K562 (cell line): ENCODE measurements around the gene OTUD5. TPM values are rescaled to one million over a fixed set of nuclear protein-coding genes. Genes with fewer than 3 reads are reported as not detected.
A peak's percentile ranks its signal among the peaks of the same experiment; 100 is the strongest.

Experiments
- ATAC-seq: fragments of 200-7000 bp; cut with Tn5 transposase; 3 replicates; pipeline ENCODE4 v1.9.1; 2020; ENCODE audit warnings: moderate library complexity
- BruUV-seq: library from RNA; stranded (reverse); fragments of 400-500 nt; replicated peaks from 2 replicates; lab custom pipeline; 2021; lab: Mats Ljungman, UMichigan
- CTCF ChIA-PET: fragments of 300-600 bp; formaldehyde crosslinking; extraction: SDS; loops from one replicate; lab custom pipeline; 2021; ENCODE audit warnings: low intra/inter-chr PET ratio; lab: Yijun Ruan, JAX
- POLR2A ChIA-PET: fragments of 300-600, 350-650 bp; sonication (Branson Sonifier 250); formaldehyde crosslinking; extraction: SDS; loops from one replicate; lab custom pipeline; 2021; ENCODE audit warnings: antibody characterized with exemption, inconsistent platforms; lab: Yijun Ruan, JAX
- DNase-seq, 4 experiments: peaks; one replicate each; pipeline versions ENCODE4 v3.0.0 to v3.0.0-alpha.2; 2011 to 2018; ENCODE audit warnings: low spot score in 3 of 4, mixed read lengths in 3 of 4; ENCODE audit errors: extremely low read depth in 1 of 4
- FAIRE-seq: peaks from 2 replicates; lab custom pipeline; 2011; peaks lifted over from hg19 to GRCh38; lab: Jason Lieb, UNC
- H2AFZ ChIP-seq: 2 replicates; pipeline ENCODE4 v1.6.0; 2011; ENCODE audit warnings: low read depth, low read length, control low read depth, inconsistent platforms
- H3K27ac ChIP-seq: fragments of 200-600 bp; 3 replicates; pipeline ENCODE4 v1.8.0; 2011; ENCODE audit warnings: low read depth, mild to moderate bottlenecking, control low read depth, inconsistent platforms, low read length, moderate library complexity, mixed read lengths; ENCODE audit errors: extremely low read depth
- H3K27me3 ChIP-seq, 2 experiments: fragments of 300-600 bp in 1 of 2; 2 replicates in 1 of 2; 3 replicates in 1 of 2; pipeline versions ENCODE4 v1.6.0 to v1.8.0; 2011; ENCODE audit warnings: inconsistent platforms in 2 of 2, low read length in 2 of 2, mild to moderate bottlenecking in 1 of 2, mixed read lengths in 1 of 2, moderate library complexity in 1 of 2; ENCODE audit not compliant: control insufficient read depth in 2 of 2, insufficient read depth in 2 of 2
- H3K36me3 ChIP-seq: fragments of 300-600 bp; 3 replicates; pipeline ENCODE4 v1.8.0; 2011; ENCODE audit warnings: mild to moderate bottlenecking, low read length, inconsistent platforms; ENCODE audit not compliant: control insufficient read depth, insufficient read depth
- H3K4me1 ChIP-seq, 2 experiments: fragments of 200-600 bp in 1 of 2; replicated peaks in 1 of 2; 2 replicates in 1 of 2; 3 replicates in 1 of 2; pipeline versions ENCODE4 v1.5.1 to v1.8.0; 2011; ENCODE audit warnings: inconsistent platforms in 2 of 2, low read length in 2 of 2, mild to moderate bottlenecking in 1 of 2, mixed read lengths in 1 of 2, moderate library complexity in 1 of 2; ENCODE audit not compliant: control insufficient read depth in 2 of 2, insufficient read depth in 2 of 2
- H3K4me2 ChIP-seq: 2 replicates; pipeline ENCODE4 v1.6.1; 2011; ENCODE audit warnings: low read length, control low read depth, inconsistent platforms, mixed read lengths; ENCODE audit not compliant: insufficient read depth
- H3K4me3 ChIP-seq: fragments of 200-600 bp; sonication (generic), shearing (Covaris generic); 2 replicates; pipeline ENCODE4 v1.5.1; 2016; ENCODE audit warnings: control low read depth, inconsistent platforms
- H3K79me2 ChIP-seq: fragments of 200-600 bp; 3 replicates; pipeline ENCODE4 v1.8.0; 2011; ENCODE audit warnings: low read length, inconsistent platforms; ENCODE audit not compliant: control insufficient read depth, insufficient read depth
- H3K9ac ChIP-seq, 2 experiments: 2 replicates each; pipeline versions ENCODE4 v1.6.0 to v1.6.1; 2011; ENCODE audit warnings: low read depth in 2 of 2, low read length in 2 of 2, control low read depth in 1 of 2, inconsistent platforms in 1 of 2, mild to moderate bottlenecking in 1 of 2, mixed read lengths in 1 of 2; ENCODE audit not compliant: insufficient read depth in 1 of 2
- H3K9me1 ChIP-seq: one replicate; pipeline ENCODE4 v1.6.0; 2011; ENCODE audit warnings: inconsistent platforms, mild to moderate bottlenecking, low read length, moderate library complexity; ENCODE audit not compliant: control insufficient read depth, insufficient read depth
- H3K9me3 ChIP-seq: replicated peaks from 2 replicates; pipeline ENCODE4 v1.5.1; 2011; ENCODE audit warnings: low read depth, low read length, inconsistent platforms; ENCODE audit not compliant: control insufficient read depth, insufficient read depth
- H4K20me1 ChIP-seq: replicated peaks from 2 replicates; pipeline ENCODE4 v1.6.1; 2011; ENCODE audit warnings: low read length, inconsistent platforms, mixed read lengths; ENCODE audit not compliant: control insufficient read depth, insufficient read depth
- CBFA2T3 ChIP-seq: fragments of 450-650 bp; IDR thresholded peaks from 2 replicates; pipeline ENCODE4 v1.6.1; 2017
- CHD4 ChIP-seq: fragments of 200-600 bp; sonication (generic); IDR thresholded peaks from 3 replicates; pipeline ENCODE4 v1.6.1; 2012; ENCODE audit warnings: low read depth, mild to moderate bottlenecking, mixed read lengths, low read length, inconsistent platforms; ENCODE audit not compliant: insufficient read depth, insufficient replicate concordance, poor library complexity, severe bottlenecking
- CREB1 ChIP-seq, 2 experiments: sonication (generic) in 1 of 2; formaldehyde crosslinking in 1 of 2; IDR thresholded peaks; 2 replicates each; pipeline versions ENCODE4 v1.6.1 to v1.8.0; 2012 to 2022; ENCODE audit warnings: inconsistent platforms in 1 of 2, mild to moderate bottlenecking in 1 of 2, missing genetic modification reagents in 1 of 2, moderate library complexity in 1 of 2
- CREM ChIP-seq: IDR thresholded peaks from 2 replicates; pipeline ENCODE4 v1.6.1; 2014; ENCODE audit warnings: antibody characterized with exemption, low read depth
- HDAC1 ChIP-seq, 2 experiments: fragments of 450-650 bp; IDR thresholded peaks; 2 replicates each; pipeline ENCODE4 v1.6.1; 2016 to 2017; ENCODE audit warnings: inconsistent platforms in 1 of 2, mild to moderate bottlenecking in 1 of 2, moderate library complexity in 1 of 2
- JUN ChIP-seq, 2 experiments: sonication (generic) in 1 of 2; formaldehyde crosslinking in 1 of 2; IDR thresholded peaks; 2 replicates each; pipeline versions ENCODE4 v1.6.1 to v1.8.0; 2012 to 2022; ENCODE audit warnings: borderline replicate concordance in 2 of 2, mild to moderate bottlenecking in 2 of 2, improper control_type of control experiment in 1 of 2, low read depth in 1 of 2, low read length in 1 of 2, missing genetic modification reagents in 1 of 2
- MIER1 ChIP-seq: fragments of 450-650 bp; IDR thresholded peaks from 2 replicates; pipeline ENCODE4 v1.6.1; 2016; ENCODE audit warnings: antibody characterized with exemption, mild to moderate bottlenecking, low read depth
- RFX7 ChIP-seq: fragments of 250-450 bp; sonication (Bioruptor Pico); IDR thresholded peaks from 2 replicates; pipeline ENCODE4 v1.5.1; 2021; ENCODE audit warnings: mild to moderate bottlenecking
- TEAD4 ChIP-seq, 2 experiments: sonication (generic) in 1 of 2; formaldehyde crosslinking in 1 of 2; IDR thresholded peaks; 2 replicates each; pipeline versions ENCODE4 v1.6.1 to v1.8.0; 2012 to 2022; ENCODE audit warnings: borderline replicate concordance in 1 of 2, inconsistent platforms in 1 of 2, low read length in 1 of 2, mild to moderate bottlenecking in 1 of 2, missing genetic modification reagents in 1 of 2
- WGBS: fragments of 100-300 bp; shearing (Covaris generic); methylation state at CpG from one replicate; pipeline ENCODE4 v1.1.6; 2016; ENCODE audit warnings: low coverage, mixed read lengths; ENCODE audit not compliant: insufficient coverage; ENCODE audit errors: missing lambda C conversion rate; 5-methylcytosine and 5-hydroxymethylcytosine counted together
- in situ Hi-C: fragments of 300-500 bp; cut with MboI; formaldehyde crosslinking; loops from 4 replicates; pipeline ENCODE4 v1.15.0; 2018; ENCODE audit warnings: inconsistent platforms, mixed read lengths
- intact Hi-C: fragments of 100-400 bp; cut with micrococcal nuclease; formaldehyde crosslinking; loops from 2 replicates; pipeline ENCODE4 v1.14.2; 2022
- polyA plus RNA-seq, 8 experiments: library from polyadenylated mRNA; depleted of rRNA in 4 of 8; stranded (reverse) in 5 of 8; unstranded in 3 of 8; fragments of >200 nt; fragmentation: Nextera tagmentation in 2 of 8; fragmentation: Illumina TruSeq in 1 of 8; extraction: Ambion mirVana in 2 of 8; extraction: Trizol in 1 of 8; gene quantifications; 2 replicates each; pipeline versions ENCODE4 v1.2.1 to v1.2.3, GENCODE V29; 2011 to 2014; ENCODE audit warnings: inconsistent platforms in 1 of 8, missing spikeins in 1 of 8
- total RNA-seq, 7 experiments: library from RNA; depleted of rRNA in 6 of 7; stranded (reverse); fragments of >200 nt in 6 of 7; fragmentation: Illumina TruSeq in 2 of 7; extraction: Trizol in 2 of 7; gene quantifications; 2 replicates each; pipeline versions ENCODE4 v1.2.1 to v1.2.3, GENCODE V29; 2011 to 2021; ENCODE audit warnings: low replicate concordance in 1 of 7
- TF ChIP-seq, protein P1 (sequence below): fragments of 450-650 bp; formaldehyde crosslinking; IDR thresholded peaks from 2 replicates; pipeline ENCODE4 v1.4.0; 2020; ENCODE audit warnings: mild to moderate bottlenecking, moderate library complexity

Gene OTUD5
- total and polyA plus RNA-seq, 9 of the 15 experiments (the other 6 are each of a cell fraction or from before 2014, with no cell fraction given): 3.6 to 102 (median 59.0) TPM

DNA sequence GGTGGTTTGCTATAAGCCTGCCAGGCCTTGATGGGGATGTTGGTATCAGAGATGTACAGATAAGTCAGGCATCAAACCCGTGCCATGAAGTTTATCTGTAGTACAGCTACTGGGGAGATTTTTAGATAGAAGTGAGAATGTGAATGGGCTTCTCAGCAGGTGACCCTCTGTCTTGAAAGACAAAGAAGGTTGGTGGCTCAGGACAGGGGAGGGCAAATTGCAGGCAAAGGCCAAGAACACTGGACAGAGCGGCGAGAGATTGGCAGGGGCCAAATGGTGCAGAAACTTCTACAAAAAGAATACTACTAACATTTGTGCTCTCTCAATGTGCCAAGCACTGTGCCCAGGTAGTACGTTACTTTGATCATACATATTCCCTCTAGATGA lies 36.7 kb downstream of the OTUD5 start:
- WGBS: 71% methylated on average over 4 of the region's 4 CpGs
- intact Hi-C loops (loop anchor here (1.0 kb wide), 1 partner anchor 123 kb away; the partner anchor contains the start of gene TFE3), in situ Hi-C loops (no loop called here)
- Histone ChIP-seq H3K4me3 (no peak overlapping the region), H3K9me1 (no peaks in the 10 kb centered on the region), H3K9ac (no peak overlapping the region), H3K36me3 (peaks cover 55% of the 10 kb centered on the region), H3K4me1 (peaks cover 21 to 28% of the 10 kb centered on the region in 2 experiments; a peak in 4 of 5 replicates), H3K27ac (peak overlapping the region; percentile 77; the same call in 2 of the 3 replicates), H3K79me2 (peaks cover 48% of the 10 kb centered on the region), H3K27me3 (no peaks in the 10 kb centered on the region; a peak in 1 of 5 replicates), H4K20me1 (peaks cover 15% of the 10 kb centered on the region), H3K9me3 (no peaks in the 10 kb centered on the region), H2AFZ (no peak overlapping the region), H3K4me2 (peak overlapping the region; percentile 97)
- ChIA-PET CTCF (no interaction called here), POLR2A (no interaction called here)
- no peak for FAIRE-seq
- no TSS peak for BruUV-seq
- no peak for DNase-seq
- ATAC-seq: no peak
- TF ChIP-seq RFX7 (CRISPR knock-in tag) (no peak), JUN (IDR thresholded peaks at IDR 0.05; ENCODE audit: borderline replicate concordance, low read depth, low read length) (no peak), JUN (CRISPR knock-in tag; IDR thresholded peaks at IDR 0.05; ENCODE audit: borderline replicate concordance) (0 out of 2 replicates have a peak, but pooled peaks have one; percentile 5)

DNA sequence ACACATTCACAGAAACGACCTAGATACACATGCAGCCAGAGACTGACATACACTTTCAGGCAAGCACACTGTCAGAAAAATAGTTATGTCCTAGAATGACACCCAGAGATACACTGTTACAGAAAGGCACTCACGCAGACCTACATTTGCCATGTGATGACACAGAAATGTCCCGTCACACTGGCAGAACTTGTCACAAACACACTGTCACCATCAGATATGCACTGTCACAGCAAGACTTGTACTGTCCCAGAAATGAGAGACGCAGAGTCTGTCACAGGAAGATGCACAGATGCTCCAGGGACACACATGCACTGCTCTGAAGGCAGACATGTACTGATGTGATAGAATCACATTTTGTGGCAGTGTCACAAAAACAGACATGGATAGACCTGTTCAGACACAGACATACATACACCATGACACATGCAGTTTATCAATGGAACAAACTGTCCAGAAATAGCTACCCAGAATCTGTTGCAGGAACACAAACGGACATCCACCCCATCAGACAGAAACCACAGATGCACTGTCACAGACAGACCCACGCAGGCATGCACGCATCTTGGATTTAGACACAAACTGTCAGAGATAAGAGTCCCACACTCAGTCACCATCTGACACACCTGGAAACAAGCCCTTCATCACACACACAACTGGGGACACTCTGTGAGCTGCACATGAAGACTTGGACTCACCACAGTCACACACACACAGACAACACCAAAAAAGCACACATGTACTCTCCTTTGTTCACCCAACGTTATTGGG lies 37.3 kb downstream of the OTUD5 start:
- no peaks in the 10 kb centered on the region; a peak in 1 of 5 replicates for H3K27me3 ChIP-seq
- H4K20me1 ChIP-seq: peaks cover 21% of the 10 kb centered on the region
- intact Hi-C loops: loop anchor here (1.0 to 10.0 kb wide), 3 partner anchors 17 to 285 kb away; partner anchors contain the start of gene TFE3
- H3K4me2 ChIP-seq: peak overlapping the region; percentile 97
- peaks cover 53% of the 10 kb centered on the region for H3K79me2 ChIP-seq
- 1% methylated on average over 6 of the region's 8 CpGs for WGBS
- in situ Hi-C loops: no loop called here
- ChIA-PET CTCF (no interaction called here), POLR2A (interaction anchor here (1.0 kb wide), 1 partner anchor 17 kb away, joined by 4 read pairs; no protein-coding TSS in a partner anchor)
- DNase-seq (peak in 2 of 4 experiments; percentile 26 to 61), FAIRE-seq (peak; percentile 74), ATAC-seq (peak; percentile 3)
- peak overlapping the region; percentile 89 for H3K4me3 ChIP-seq
- no peaks in the 10 kb centered on the region for H3K9me1 ChIP-seq
- H3K9me3 ChIP-seq: no peaks in the 10 kb centered on the region
- peak overlapping the region; percentile 77 for H3K27ac ChIP-seq
- peaks cover 22 to 30% of the 10 kb centered on the region in 2 experiments; a peak in 4 of 5 replicates for H3K4me1 ChIP-seq
- H3K9ac ChIP-seq: peak overlapping the region in 1 of 2 experiments; percentile 59; a peak in 3 of 4 replicates
- H2AFZ ChIP-seq: no peak overlapping the region
- no TSS peak for BruUV-seq
- H3K36me3 ChIP-seq: peaks cover 56% of the 10 kb centered on the region
- TF ChIP-seq CREM: 0 out of 2 replicates have a peak, but pooled peaks have one; percentile 20
- TF ChIP-seq, protein P1, sequence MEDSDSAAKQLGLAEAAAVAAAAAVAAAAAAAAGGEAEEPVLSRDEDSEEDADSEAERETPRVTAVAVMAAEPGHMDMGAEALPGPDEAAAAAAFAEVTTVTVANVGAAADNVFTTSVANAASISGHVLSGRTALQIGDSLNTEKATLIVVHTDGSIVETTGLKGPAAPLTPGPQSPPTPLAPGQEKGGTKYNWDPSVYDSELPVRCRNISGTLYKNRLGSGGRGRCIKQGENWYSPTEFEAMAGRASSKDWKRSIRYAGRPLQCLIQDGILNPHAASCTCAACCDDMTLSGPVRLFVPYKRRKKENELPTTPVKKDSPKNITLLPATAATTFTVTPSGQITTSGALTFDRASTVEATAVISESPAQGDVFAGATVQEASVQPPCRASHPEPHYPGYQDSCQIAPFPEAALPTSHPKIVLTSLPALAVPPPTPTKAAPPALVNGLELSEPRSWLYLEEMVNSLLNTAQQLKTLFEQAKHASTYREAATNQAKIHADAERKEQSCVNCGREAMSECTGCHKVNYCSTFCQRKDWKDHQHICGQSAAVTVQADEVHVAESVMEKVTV: 0 out of 2 replicates have a peak, but pooled peaks have one; percentile 16
- TF ChIP-seq CREB1 (IDR thresholded peaks at IDR 0.05): no peak
- TF ChIP-seq CREB1 (CRISPR knock-in tag; IDR thresholded peaks at IDR 0.05): peak; percentile 69; the same call in 1 of the 2 replicates
- TF ChIP-seq CHD4: no peak
- 0 out of 2 replicates have a peak, but pooled peaks have one; percentile 25 for TF ChIP-seq TEAD4 (IDR thresholded peaks at IDR 0.05; ENCODE audit: low read length)
- no peak for TF ChIP-seq TEAD4 (CRISPR knock-in tag; IDR thresholded peaks at IDR 0.05; ENCODE audit: borderline replicate concordance)
- TF ChIP-seq MIER1: no peak
- TF ChIP-seq HDAC1 (IDR thresholded peaks at IDR 0.05): peak in 1 of 2 experiments; percentile 75; a peak in 2 of 4 replicates
- peak; percentile 60 for TF ChIP-seq CBFA2T3
